HepG2 (cell line): ENCODE results near the gene GLIS1.

Experiments used
- CCDC6 ChIP-seq: sonication (generic); formaldehyde crosslinking; IDR thresholded peaks from 2 replicates; pipeline ENCODE4 v1.8.1; 2022; ENCODE audit warnings: mild to moderate bottlenecking, missing genetic modification reagents, moderate library complexity
- EZH2 ChIP-seq: conservative IDR thresholded peaks from 2 replicates; pipeline ENCODE4 v1.6.1; 2012; ENCODE audit warnings: mild to moderate bottlenecking, low read depth, low read length, moderate library complexity
- GZF1 ChIP-seq: sonication (generic); formaldehyde crosslinking; IDR thresholded peaks from 2 replicates; pipeline ENCODE4 v1.5.1; 2020; ENCODE audit warnings: mild to moderate bottlenecking, missing genetic modification reagents
- JUNB ChIP-seq: sonication (generic); formaldehyde crosslinking; IDR thresholded peaks from 2 replicates; pipeline ENCODE4 v1.8.0; 2022; ENCODE audit warnings: missing genetic modification reagents, mild to moderate bottlenecking, borderline replicate concordance
- POLR2A ChIP-seq, 2 experiments: IDR thresholded peaks; 2 replicates each; pipeline ENCODE4 v1.6.1; 2011; ENCODE audit warnings: low read depth in 2 of 2, low read length in 2 of 2, mild to moderate bottlenecking in 1 of 2, moderate library complexity in 1 of 2; ENCODE audit not compliant: insufficient read depth in 1 of 2
- POLR2AphosphoS5 ChIP-seq: IDR thresholded peaks from 2 replicates; pipeline ENCODE4 v1.6.1; 2012; ENCODE audit warnings: low read depth, low read length
- ZNF251 ChIP-seq: sonication (generic); formaldehyde crosslinking; IDR thresholded peaks from 2 replicates; pipeline ENCODE4 v1.9.0; 2021; ENCODE audit warnings: mild to moderate bottlenecking, missing genetic modification reagents
- ZNF329 ChIP-seq: sonication (generic); formaldehyde crosslinking; IDR thresholded peaks from 2 replicates; pipeline ENCODE4 v1.9.0; 2021; ENCODE audit warnings: low read depth, mild to moderate bottlenecking, missing genetic modification reagents
- TF ChIP-seq, protein P1 (sequence below): sonication (generic); formaldehyde crosslinking; IDR thresholded peaks from 2 replicates; pipeline ENCODE4 v1.4.0; 2020; ENCODE audit warnings: missing genetic modification reagents

DNA sequence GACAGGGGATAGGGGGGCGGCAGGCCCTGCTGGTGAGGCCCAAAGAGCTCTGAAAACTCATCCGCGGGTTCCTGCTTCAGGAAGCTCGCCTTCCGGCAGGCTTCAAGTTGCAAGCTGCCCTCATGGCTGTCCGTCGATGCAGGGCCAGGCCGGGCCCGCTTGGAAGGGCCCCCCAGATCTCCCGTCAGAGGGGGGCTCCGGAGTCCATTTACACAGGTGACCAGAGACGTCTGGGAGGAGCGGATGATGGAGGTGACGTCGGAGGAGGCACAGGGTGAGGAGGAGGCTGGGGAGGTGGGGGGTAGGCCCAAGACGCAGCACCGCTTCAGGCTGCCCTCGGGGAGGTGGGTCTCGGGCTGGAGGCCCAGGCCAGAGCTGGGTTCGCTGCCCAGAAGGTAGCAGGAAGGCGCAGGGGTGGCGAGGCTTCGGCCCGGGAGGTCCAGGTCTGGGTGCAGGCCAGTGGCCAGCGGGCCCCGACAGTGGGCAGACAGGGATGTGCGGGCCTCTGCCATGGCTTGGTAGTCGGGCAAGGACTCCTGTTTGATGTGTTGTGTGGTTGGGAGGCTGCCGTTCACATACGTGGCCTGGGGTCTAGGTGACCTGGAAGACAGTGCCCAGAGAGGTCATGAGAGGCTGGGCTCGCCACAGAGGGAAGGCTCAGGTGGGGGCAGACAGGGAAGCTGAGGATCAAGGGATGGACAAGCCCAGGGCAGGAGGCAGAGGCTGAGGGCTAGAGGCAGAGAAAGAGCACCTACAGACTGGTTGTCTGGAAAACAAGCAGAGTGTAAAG lies 144.4 kb downstream of the GLIS1 start:
- no peak for TF ChIP-seq JUNB (CRISPR knock-in tag)
- no peak for TF ChIP-seq ZNF251 (CRISPR knock-in tag)
- no peak for TF ChIP-seq CCDC6
- no peak for TF ChIP-seq EZH2
- TF ChIP-seq POLR2A (IDR thresholded peaks at IDR 0.05; ENCODE audit: insufficient read depth in 1 of 2, low read depth in 2 of 2, low read length in 2 of 2), result no peak
- TF ChIP-seq, protein P1, sequence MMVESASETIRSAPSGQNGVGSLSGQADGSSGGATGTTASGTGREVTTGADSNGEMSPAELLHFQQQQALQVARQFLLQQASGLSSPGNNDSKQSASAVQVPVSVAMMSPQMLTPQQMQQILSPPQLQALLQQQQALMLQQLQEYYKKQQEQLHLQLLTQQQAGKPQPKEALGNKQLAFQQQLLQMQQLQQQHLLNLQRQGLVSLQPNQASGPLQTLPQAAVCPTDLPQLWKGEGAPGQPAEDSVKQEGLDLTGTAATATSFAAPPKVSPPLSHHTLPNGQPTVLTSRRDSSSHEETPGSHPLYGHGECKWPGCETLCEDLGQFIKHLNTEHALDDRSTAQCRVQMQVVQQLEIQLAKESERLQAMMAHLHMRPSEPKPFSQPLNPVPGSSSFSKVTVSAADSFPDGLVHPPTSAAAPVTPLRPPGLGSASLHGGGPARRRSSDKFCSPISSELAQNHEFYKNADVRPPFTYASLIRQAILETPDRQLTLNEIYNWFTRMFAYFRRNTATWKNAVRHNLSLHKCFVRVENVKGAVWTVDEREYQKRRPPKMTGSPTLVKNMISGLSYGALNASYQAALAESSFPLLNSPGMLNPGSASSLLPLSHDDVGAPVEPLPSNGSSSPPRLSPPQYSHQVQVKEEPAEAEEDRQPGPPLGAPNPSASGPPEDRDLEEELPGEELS (CRISPR knock-in tag), result no peak
- TF ChIP-seq ZNF329, result no peak
- TF ChIP-seq GZF1 (CRISPR knock-in tag), result no peak
- no peak for TF ChIP-seq POLR2AphosphoS5
